ENCODE measurements around the gene B4GALT3. TPM values are rescaled to one million over a fixed set of nuclear protein-coding genes. Genes with fewer than 3 reads are reported as not detected.

The B4GALT3 gene
- total and polyA plus RNA-seq, 9 of the 15 experiments (the other 6 are each of a cell fraction or from before 2014, with no cell fraction given) = 31.2 to 103 (median 46.1) TPM

DNA sequence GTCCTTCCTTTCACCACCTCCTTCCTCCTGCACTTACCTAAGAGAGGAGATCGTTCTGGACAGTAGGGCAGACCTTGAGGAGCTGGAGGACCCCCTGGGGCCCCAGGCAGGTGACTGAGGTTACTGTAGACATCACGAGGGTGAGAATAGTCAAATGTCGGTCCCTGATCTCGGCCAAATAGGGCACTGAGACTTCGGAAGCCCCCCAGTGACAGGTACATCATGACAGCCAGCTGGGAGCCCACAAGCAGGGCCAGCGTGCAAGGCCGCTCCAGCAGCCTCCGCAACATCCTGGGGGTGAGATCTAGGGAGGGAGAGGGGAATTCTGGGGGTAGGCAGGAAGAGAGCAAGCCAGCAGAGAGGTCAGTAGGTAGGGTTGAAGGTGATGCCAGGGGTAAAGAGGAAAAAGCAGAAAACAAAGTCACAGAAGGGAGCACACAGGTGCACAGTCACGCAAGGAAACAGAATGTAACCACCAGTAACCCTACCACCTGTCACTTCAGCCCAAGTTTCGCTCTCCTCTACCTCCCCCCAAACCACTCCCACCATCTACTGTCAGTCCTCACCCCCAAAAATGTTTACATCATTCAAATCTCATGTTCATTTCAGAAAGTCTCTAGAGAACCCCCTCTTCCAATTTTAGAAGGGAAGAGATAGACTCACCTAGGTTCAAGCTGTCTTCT is 1.4 kb downstream of the B4GALT3 start:
- peak overlapping the region; percentile 87 to 96 for H3K9ac ChIP-seq (ENCODE audit: insufficient read depth in 1 of 2, low read depth in 2 of 2, low read length in 2 of 2)

DNA sequence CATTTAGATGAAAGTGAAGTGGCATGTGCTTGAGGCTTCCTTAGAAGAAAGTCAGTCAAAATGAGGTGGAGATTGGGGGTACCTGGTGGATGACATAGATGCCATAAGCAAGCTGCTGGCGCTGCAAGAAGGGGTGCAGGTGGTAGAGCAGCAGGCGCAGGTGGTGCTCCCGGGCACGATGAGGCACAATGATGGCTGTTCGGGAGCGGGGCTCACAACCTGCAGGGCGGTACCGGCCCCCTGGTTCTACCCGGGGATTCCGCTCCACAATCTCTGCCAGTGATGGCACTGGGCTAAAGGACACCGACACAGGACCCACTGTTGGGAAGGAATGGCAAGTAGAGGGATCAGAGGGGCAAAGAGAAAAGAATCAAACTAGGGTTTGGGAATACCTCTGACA is 2.4 kb downstream of the B4GALT3 start:
- Histone ChIP-seq H3K4me1 (replicated peaks in 1 of 2; ENCODE audit: control insufficient read depth in 2 of 2, insufficient read depth in 2 of 2, low read length in 2 of 2) (peaks cover 15 to 38% of the 10 kb centered on the region in 2 experiments; a peak in 4 of 5 replicates), H3K27ac (ENCODE audit: extremely low read depth, low read depth, low read length) (no peak overlapping the region), H3K4me3 (no peak overlapping the region), H4K20me1 (replicated peaks; ENCODE audit: control insufficient read depth, insufficient read depth, low read length) (no peaks in the 10 kb centered on the region), H3K79me2 (ENCODE audit: control insufficient read depth, insufficient read depth, low read length) (peaks cover 26% of the 10 kb centered on the region), H2AFZ (ENCODE audit: low read depth, low read length) (no peak overlapping the region), H3K9me3 (replicated peaks; ENCODE audit: control insufficient read depth, insufficient read depth, low read depth, low read length) (no peaks in the 10 kb centered on the region), H3K9ac (ENCODE audit: insufficient read depth in 1 of 2, low read depth in 2 of 2, low read length in 2 of 2) (peak overlapping the region in 1 of 2 experiments; percentile 22; a peak in 1 of 4 replicates), H3K36me3 (ENCODE audit: control insufficient read depth, insufficient read depth, low read length) (peaks cover 61% of the 10 kb centered on the region), H3K9me1 (ENCODE audit: control insufficient read depth, insufficient read depth, low read length) (no peaks in the 10 kb centered on the region), H3K4me2 (ENCODE audit: insufficient read depth, low read length) (no peak overlapping the region), H3K27me3 (ENCODE audit: control insufficient read depth in 2 of 2, insufficient read depth in 2 of 2, low read length in 2 of 2) (no peaks in the 10 kb centered on the region)
- DNase-seq (ENCODE audit: extremely low read depth in 1 of 4, low spot score in 3 of 4) (no peak), ATAC-seq (no peak), FAIRE-seq (no peak)
- 95% methylated on average over 10 of the region's 11 CpGs for WGBS (ENCODE audit: insufficient coverage, low coverage, missing lambda C conversion rate)
- POLR2A ChIA-PET = interaction anchor here (0.5 to 1.1 kb wide), 2 partner anchors 9 to 196 kb away, joined by 3 to 4 read pairs; partner anchors contain the start of gene PPOX
- intact Hi-C loops (cut with micrococcal nuclease) = loop anchor here (10.0 kb wide), 1 partner anchor 340 kb away; no protein-coding TSS in a partner anchor
- in situ Hi-C loops (cut with MboI) = no loop called here
- no TSS peak for BruUV-seq (replicated peaks)
- TF ChIP-seq E2F3 (CRISPR knock-in tag; IDR thresholded peaks at IDR 0.05) (no peak), RBFOX2 (IDR thresholded peaks at IDR 0.05; ENCODE audit: low read depth, low read length) (peak; percentile 34; the same call in 1 of the 2 replicates)
- CTCF ChIA-PET (ENCODE audit: low intra/inter-chr PET ratio) = interaction anchor here (0.7 kb wide), 1 partner anchor 131 kb away, joined by 3 read pairs; no protein-coding TSS in a partner anchor

More for the DNA sequence above, 1.4 kb downstream of the B4GALT3 start:
- TSS peak; percentile 45 for BruUV-seq (replicated peaks)
- Histone ChIP-seq H2AFZ (ENCODE audit: low read depth, low read length) (no peak overlapping the region), H3K4me1 (replicated peaks in 1 of 2; ENCODE audit: control insufficient read depth in 2 of 2, insufficient read depth in 2 of 2, low read length in 2 of 2) (peaks cover 15 to 38% of the 10 kb centered on the region in 2 experiments; a peak in 4 of 5 replicates), H3K4me3 (peak overlapping the region; percentile 90), H3K36me3 (ENCODE audit: control insufficient read depth, insufficient read depth, low read length) (peaks cover 54% of the 10 kb centered on the region), H3K9me1 (ENCODE audit: control insufficient read depth, insufficient read depth, low read length) (no peaks in the 10 kb centered on the region), H3K9me3 (replicated peaks; ENCODE audit: control insufficient read depth, insufficient read depth, low read depth, low read length) (no peaks in the 10 kb centered on the region), H3K4me2 (ENCODE audit: insufficient read depth, low read length) (peak overlapping the region; percentile 99), H3K27ac (ENCODE audit: extremely low read depth, low read depth, low read length) (no peak overlapping the region), H4K20me1 (replicated peaks; ENCODE audit: control insufficient read depth, insufficient read depth, low read length) (no peaks in the 10 kb centered on the region), H3K27me3 (ENCODE audit: control insufficient read depth in 2 of 2, insufficient read depth in 2 of 2, low read length in 2 of 2) (no peaks in the 10 kb centered on the region), H3K79me2 (ENCODE audit: control insufficient read depth, insufficient read depth, low read length) (peaks cover 26% of the 10 kb centered on the region)
- ChIA-PET POLR2A (interaction anchor here (0.5 to 2.3 kb wide), 6 partner anchors 9 to 331 kb away, joined by 3 to 33 read pairs (median 3); partner anchors contain the start of gene PPOX), CTCF (ENCODE audit: low intra/inter-chr PET ratio) (no interaction called here)
- in situ Hi-C loops (cut with MboI) (no loop called here), intact Hi-C loops (cut with micrococcal nuclease) (loop anchor here (2.0 to 10.0 kb wide), 2 partner anchors 17 to 341 kb away; partner anchors contain the start of gene USP21)
- WGBS (ENCODE audit: insufficient coverage, low coverage, missing lambda C conversion rate) = 78% methylated on average over 7 of the region's 10 CpGs
- FAIRE-seq (no peak), ATAC-seq (no peak), DNase-seq (ENCODE audit: extremely low read depth in 1 of 4, low spot score in 3 of 4) (no peak)
- 0 out of 2 replicates have a peak, but pooled peaks have one; percentile 28 for TF ChIP-seq RBFOX2 (IDR thresholded peaks at IDR 0.05; ENCODE audit: low read depth, low read length)
- no peak for TF ChIP-seq CBX8 (IDR thresholded peaks at IDR 0.05; ENCODE audit: borderline replicate concordance, extremely low read depth, low read depth, low read length, poor library complexity, severe bottlenecking)

All from K562 (cell line).